Kidney (tissue), 14 donors: ENCODE data around the gene TBX19. TPM values are rescaled to one million over a fixed set of nuclear protein-coding genes. Genes with fewer than 3 reads are reported as not detected.

Experiments
- DNase-seq, 5 donors: peaks; one replicate each; pipeline ENCODE4 v3.0.0-alpha.2; 2013 to 2020
- FAIRE-seq: peaks from 2 replicates; lab custom pipeline; 2012; peaks lifted over from hg19 to GRCh38; lab: Jason Lieb, UNC
- H3K27ac ChIP-seq, 2 donors: one replicate each; pipeline ENCODE4 v1.7.0; 2013; ENCODE audit warnings: low read depth in 2 of 2, low read length in 2 of 2, inconsistent platforms in 1 of 2
- H3K27me3 ChIP-seq: one replicate; pipeline ENCODE4 v1.7.1; 2013; ENCODE audit warnings: low read length, inconsistent platforms; ENCODE audit not compliant: control insufficient read depth, insufficient read depth
- H3K36me3 ChIP-seq, 3 donors: one replicate each; pipeline versions ENCODE4 v1.7.0 to v1.7.1; 2013; ENCODE audit warnings: low read length in 3 of 3, control low read depth in 1 of 3, inconsistent platforms in 1 of 3; ENCODE audit not compliant: insufficient read depth in 3 of 3, control insufficient read depth in 2 of 3
- H3K4me1 ChIP-seq, 3 donors: one replicate each; pipeline versions ENCODE4 v1.7.0 to v1.7.1; 2013; ENCODE audit warnings: low read length in 3 of 3, inconsistent platforms in 1 of 3, low read depth in 1 of 3; ENCODE audit not compliant: control insufficient read depth in 2 of 3, insufficient read depth in 2 of 3
- H3K4me3 ChIP-seq, 3 donors: one replicate each; pipeline versions ENCODE4 v1.7.0 to v1.8.1; 2013; ENCODE audit warnings: low read length in 3 of 3, control low read depth in 1 of 3, inconsistent platforms in 1 of 3
- H3K9ac ChIP-seq, 3 donors: one replicate each; pipeline versions ENCODE4 v1.7.0 to v1.7.1; 2013; ENCODE audit warnings: low read length in 3 of 3, control low read depth in 1 of 3, inconsistent platforms in 1 of 3
- H3K9me3 ChIP-seq, 3 donors: one replicate each; pipeline versions ENCODE4 v1.7.0 to v1.7.1; 2013; ENCODE audit warnings: low read length in 3 of 3, control low read depth in 1 of 3, inconsistent platforms in 1 of 3; ENCODE audit not compliant: control insufficient read depth in 2 of 3, insufficient read depth in 1 of 3
- CTCF ChIP-seq: IDR thresholded peaks from 3 replicates; pipeline ENCODE4 v1.5.1; 2012; ENCODE audit warnings: mild to moderate bottlenecking, moderate library complexity, borderline replicate concordance; ENCODE audit not compliant: insufficient read depth; ENCODE audit errors: extremely low read depth
- intact Hi-C: fragments of 100-400 bp; cut with DNase I; formaldehyde crosslinking; loops from one replicate; pipeline ENCODE4 v1.11.1; 2022
- polyA plus RNA-seq: library from polyadenylated mRNA; stranded (reverse); fragments of 350-450 nt; fragmentation: Illumina TruSeq; extraction: RNeasy Lipid Tissue Mini Kit (QIAGEN cat#74804); gene quantifications from one replicate; pipeline ENCODE4 v1.2.3, GENCODE V29; 2014; ENCODE audit warnings: low read depth, low replicate concordance; ENCODE audit not compliant: insufficient read depth
- total RNA-seq: library from RNA; stranded (reverse); fragmentation: NEBNext Ultra II Directional; extraction: Animal tissue kit (Norgen Biotek cat#: 25700); gene quantifications from one replicate; pipeline ENCODE4 v1.2.1, GENCODE V29; 2021
- donor health status: control.
- donor health status: control.
- donor health status: control.
- donor health status: control.
- donor health status: control.
- donor health status: DM: yes; HTN: yes; CAD: no.
- donor health status: Normal renal cell carcinoma (clear cell type).

Gene TBX19
- total and polyA plus RNA-seq, 2 donors from 2014 or later = 1.6 to 2.0 TPM

- DNase-seq (no peak), FAIRE-seq (no peak)
- TF ChIP-seq CTCF = no peak
- Histone ChIP-seq H3K36me3 (peaks cover 0 to 2% (median 0%) of the 10 kb centered on the region in 3 donors), H3K27ac (no peak overlapping the region), H3K4me3 (no peak overlapping the region), H3K4me1 (no peaks in the 10 kb centered on the region), H3K27me3 (no peaks in the 10 kb centered on the region), H3K9ac (no peak overlapping the region), H3K9me3 (no peaks in the 10 kb centered on the region)
- intact Hi-C loops = no loop called here
These were observed 32.3 kb downstream of the TBX19 start for GRCh38 chr1:168312718-168313604.

GRCh38 chr1:168316142-168316541 is 35.5 kb downstream of the TBX19 start:
- Histone ChIP-seq H3K9me3 (no peaks in the 10 kb centered on the region), H3K27me3 (no peaks in the 10 kb centered on the region), H3K36me3 (peaks cover 0 to 2% (median 0%) of the 10 kb centered on the region in 3 donors), H3K9ac (no peak overlapping the region), H3K4me1 (no peaks in the 10 kb centered on the region), H3K4me3 (no peak overlapping the region), H3K27ac (no peak overlapping the region)
- FAIRE-seq = no peak
- DNase-seq = no peak
- intact Hi-C loops = no loop called here
- no peak for TF ChIP-seq CTCF

GRCh38 chr1:168317309-168317708 is 36.6 kb downstream of the TBX19 start:
- intact Hi-C loops = no loop called here
- no peaks in the 10 kb centered on the region for H3K27me3 ChIP-seq
- H3K27ac ChIP-seq = no peak overlapping the region
- H3K36me3 ChIP-seq = peaks cover 0 to 2% (median 0%) of the 10 kb centered on the region in 3 donors
- FAIRE-seq (no peak), DNase-seq (no peak)
- no peak overlapping the region for H3K9ac ChIP-seq
- H3K9me3 ChIP-seq = no peaks in the 10 kb centered on the region
- TF ChIP-seq CTCF = no peak
- H3K4me1 ChIP-seq = no peaks in the 10 kb centered on the region
- H3K4me3 ChIP-seq = no peak overlapping the region
